ENCODE results near the gene PTPRG. TPM values are rescaled to one million over a fixed set of nuclear protein-coding genes. Genes with fewer than 3 reads are reported as not detected.

The PTPRG gene
- total RNA-seq, 2 donors from 2014 or later: 76.5 to 108 TPM

- Mint-ChIP-seq H3K36me3 (ENCODE audit: low read depth) (peaks cover 9% of the 10 kb centered on the region), H3K27me3 (ENCODE audit: insufficient read depth) (no peaks in the 10 kb centered on the region), H3K4me1 (peaks cover 32% of the 10 kb centered on the region), H3K27ac (no peak overlapping the region), H3K4me3 (no peak overlapping the region), H3K9me3 (no peaks in the 10 kb centered on the region)
- no peaks in the 10 kb centered on the region for H3K36me3 ChIP-seq (ENCODE audit: control insufficient read depth, insufficient read depth, low read length)
- WGBS, 2 experiments (ENCODE audit: insufficient coverage in 1 of 2, insufficient read length in 1 of 2): 91 to 96% methylated on average over 2 to 3 of the region's 3 CpGs
- no peak for DNase-seq
- H3K4me3 ChIP-seq (ENCODE audit: low read length): no peak overlapping the region
- H3K4me1 ChIP-seq (ENCODE audit: control insufficient read depth, insufficient read depth, low read length): peaks cover 8% of the 10 kb centered on the region
- no peaks in the 10 kb centered on the region for H3K27me3 ChIP-seq (ENCODE audit: control insufficient read depth, insufficient read depth, low read length, poor library complexity, severe bottlenecking)
- no peak overlapping the region for H3K27ac ChIP-seq (ENCODE audit: low read depth, low read length)
- H3K9me3 ChIP-seq (ENCODE audit: control insufficient read depth, low read length): no peaks in the 10 kb centered on the region
- no peak for TF ChIP-seq CTCF (conservative IDR thresholded peaks at IDR 0.05)
- no peak overlapping the region for H3K9ac ChIP-seq (ENCODE audit: extremely low read depth, low read length, poor library complexity, severe bottlenecking)
These were observed 103.8 kb downstream of the PTPRG start for GRCh38 chr3:61665121-61665520.

GRCh38 chr3:61665987-61666386 is 104.6 kb downstream of the PTPRG start:
- Histone ChIP-seq H3K4me1 (ENCODE audit: control insufficient read depth, insufficient read depth, low read length) (peaks cover 10% of the 10 kb centered on the region), H3K9ac (ENCODE audit: extremely low read depth, low read length, poor library complexity, severe bottlenecking) (no peak overlapping the region), H3K27ac (ENCODE audit: low read depth, low read length) (no peak overlapping the region), H3K4me3 (ENCODE audit: low read length) (no peak overlapping the region), H3K36me3 (ENCODE audit: control insufficient read depth, insufficient read depth, low read length) (no peaks in the 10 kb centered on the region), H3K9me3 (ENCODE audit: control insufficient read depth, low read length) (no peaks in the 10 kb centered on the region), H3K27me3 (ENCODE audit: control insufficient read depth, insufficient read depth, low read length, poor library complexity, severe bottlenecking) (no peaks in the 10 kb centered on the region)
- TF ChIP-seq CTCF (conservative IDR thresholded peaks at IDR 0.05): no peak
- H3K9me3 Mint-ChIP-seq: peaks cover 4% of the 10 kb centered on the region
- H3K36me3 Mint-ChIP-seq (ENCODE audit: low read depth): peaks cover 9% of the 10 kb centered on the region
- WGBS, 2 experiments (ENCODE audit: insufficient coverage in 1 of 2, insufficient read length in 1 of 2): 89 to 100% methylated on average over 2 to 5 of the region's 5 CpGs
- H3K27ac Mint-ChIP-seq: no peak overlapping the region
- DNase-seq: no peak
- H3K4me3 Mint-ChIP-seq: no peak overlapping the region
- H3K4me1 Mint-ChIP-seq: peaks cover 40% of the 10 kb centered on the region
- H3K27me3 Mint-ChIP-seq (ENCODE audit: insufficient read depth): no peaks in the 10 kb centered on the region

- DNase-seq: no peak
- Mint-ChIP-seq H3K4me1 (peaks cover 42% of the 10 kb centered on the region), H3K4me3 (no peak overlapping the region), H3K27ac (no peak overlapping the region), H3K27me3 (ENCODE audit: insufficient read depth) (no peaks in the 10 kb centered on the region), H3K9me3 (peaks cover 7% of the 10 kb centered on the region), H3K36me3 (ENCODE audit: low read depth) (peaks cover 11% of the 10 kb centered on the region)
- no peak overlapping the region for H3K4me3 ChIP-seq (ENCODE audit: low read length)
- no peak overlapping the region for H3K27ac ChIP-seq (ENCODE audit: low read depth, low read length)
- no peaks in the 10 kb centered on the region for H3K27me3 ChIP-seq (ENCODE audit: control insufficient read depth, insufficient read depth, low read length, poor library complexity, severe bottlenecking)
- 94 to 97% methylated on average over 5 to 6 of the region's 6 CpGs for WGBS, 2 experiments (ENCODE audit: insufficient coverage in 1 of 2, insufficient read length in 1 of 2)
- no peak for TF ChIP-seq CTCF (conservative IDR thresholded peaks at IDR 0.05)
- H3K4me1 ChIP-seq (ENCODE audit: control insufficient read depth, insufficient read depth, low read length): peaks cover 10% of the 10 kb centered on the region
- no peaks in the 10 kb centered on the region for H3K9me3 ChIP-seq (ENCODE audit: control insufficient read depth, low read length)
- H3K9ac ChIP-seq (ENCODE audit: extremely low read depth, low read length, poor library complexity, severe bottlenecking): no peak overlapping the region
- no peaks in the 10 kb centered on the region for H3K36me3 ChIP-seq (ENCODE audit: control insufficient read depth, insufficient read depth, low read length)
These were observed 105.4 kb downstream of the PTPRG start for GRCh38 chr3:61666615-61667330.
